A673 (cell line): ENCODE data around the gene CYLC2. TPM values are rescaled to one million over a fixed set of nuclear protein-coding genes. Genes with fewer than 3 reads are reported as not detected.

Source experiments
- Bru-seq: library from RNA; stranded (reverse); fragments of 400-500 nt; gene quantifications from one replicate; lab custom pipeline; 2021; lab: Mats Ljungman, UMichigan
- BruChase-seq, 2 experiments: library from RNA; stranded (reverse); fragments of 400-500 nt; gene quantifications; one replicate each; lab custom pipeline; 2021; lab: Mats Ljungman, UMichigan
- BruUV-seq: library from RNA; stranded (reverse); fragments of 400-500 nt; replicated peaks from 2 replicates; lab custom pipeline; 2021; lab: Mats Ljungman, UMichigan
- CTCF ChIA-PET: fragments of 300-600 bp; sonication (Branson Sonifier 250); formaldehyde crosslinking; loops from one replicate; lab custom pipeline; 2022; ENCODE audit warnings: antibody characterized with exemption; lab: Charles Lee
- POLR2A ChIA-PET: fragments of 300-600 bp; sonication (Branson Sonifier 250); formaldehyde crosslinking; loops from one replicate; lab custom pipeline; 2022; ENCODE audit warnings: antibody characterized with exemption; ENCODE audit not compliant: low non-redundant PET; lab: Charles Lee
- DNase-seq: peaks from one replicate; pipeline ENCODE4 v3.0.0-alpha.2; 2015; ENCODE audit warnings: low spot score
- H3K27ac ChIP-seq: fragments of 200-600 bp; sonication (generic); 2 replicates; pipeline ENCODE4 v1.5.1; 2016; ENCODE audit warnings: mixed run types, low read depth, mild to moderate bottlenecking, mixed read lengths, antibody characterized with exemption, low read length; ENCODE audit not compliant: poor library complexity, severe bottlenecking
- H3K27me3 ChIP-seq: fragments of 200-600 bp; sonication (generic); replicated peaks from 2 replicates; pipeline ENCODE4 v1.6.1; 2017; ENCODE audit warnings: mixed run types, low read depth, mild to moderate bottlenecking, mixed read lengths, antibody characterized with exemption, low read length; ENCODE audit not compliant: insufficient read depth, poor library complexity
- H3K36me3 ChIP-seq: fragments of 200-600 bp; sonication (generic); 2 replicates; pipeline ENCODE4 v1.6.1; 2016; ENCODE audit warnings: mixed run types, mild to moderate bottlenecking, mixed read lengths, antibody characterized with exemption, low read length; ENCODE audit not compliant: insufficient read depth, poor library complexity, severe bottlenecking
- H3K4me1 ChIP-seq: fragments of 200-600 bp; sonication (generic); 2 replicates; pipeline ENCODE4 v1.6.1; 2017; ENCODE audit warnings: mixed run types, mild to moderate bottlenecking, mixed read lengths, antibody characterized with exemption, low read length; ENCODE audit not compliant: insufficient read depth, poor library complexity, severe bottlenecking
- H3K4me3 ChIP-seq: fragments of 200-600 bp; sonication (generic); 2 replicates; pipeline ENCODE4 v1.5.1; 2016; ENCODE audit warnings: low read depth, mixed run types, mild to moderate bottlenecking, mixed read lengths, low read length; ENCODE audit not compliant: poor library complexity, severe bottlenecking
- H3K9me3 ChIP-seq: fragments of 200-600 bp; sonication (generic); 2 replicates; pipeline ENCODE4 v1.6.1; 2016; ENCODE audit warnings: mixed run types, low read depth, mild to moderate bottlenecking, mixed read lengths, antibody characterized with exemption, low read length; ENCODE audit not compliant: poor library complexity, severe bottlenecking
- CTCF ChIP-seq: fragments of 300-800, 200-600 bp; sonication (generic); conservative IDR thresholded peaks from 2 replicates; pipeline ENCODE4 v1.5.1; 2017; ENCODE audit warnings: low read depth, mild to moderate bottlenecking, antibody characterized with exemption, low read length, moderate library complexity, mixed read lengths
- EZH2 ChIP-seq: fragments of 200-600 bp; sonication (generic); IDR thresholded peaks from 2 replicates; pipeline ENCODE4 v1.6.1; 2017; ENCODE audit warnings: borderline replicate concordance, low read depth, mild to moderate bottlenecking, mixed read lengths, antibody characterized with exemption, low read length; ENCODE audit not compliant: poor library complexity, severe bottlenecking
- intact Hi-C: fragments of 100-400 bp; cut with micrococcal nuclease; formaldehyde crosslinking; loops from one replicate; pipeline ENCODE4 v1.10.0; 2022; ENCODE audit not compliant: unreplicated experiment
- long read RNA-seq: library from polyadenylated mRNA; stranded (forward); transcript quantifications from one replicate; pipeline ENCODE4 v2.0.0, GENCODE V29; 2022
- total RNA-seq: library from RNA; stranded (reverse); gene quantifications from 2 replicates; pipeline ENCODE4 v1.2.3, GENCODE V29; 2021

The CYLC2 gene
- total RNA-seq: not detected in 2 replicates
- not detected for Bru-seq, nascent RNA
- BruChase-seq, experiment 1, labeled RNA remaining after a 2-hour chase: not detected
- not detected for BruChase-seq, experiment 2, labeled RNA remaining after a 6-hour chase
- long read RNA-seq: 0 reads

- CTCF ChIA-PET: no interaction called here
Observed at GRCh38 chr9:102995033-102995432, at the start of gene CYLC2. Gene CYLC2, plus strand, starts transcription at chr9:102995333. Its CDS starts 48 bp downstream, at chr9:102995381.

GRCh38 chr9:102950346-102950745 is 44.8 kb upstream of the CYLC2 start:
- H3K4me3 ChIP-seq: no peak overlapping the region
- no peak overlapping the region for H3K27ac ChIP-seq
- BruUV-seq: no TSS peak
- no peaks in the 10 kb centered on the region for H3K27me3 ChIP-seq
- ChIA-PET POLR2A (no interaction called here), CTCF (no interaction called here)
- DNase-seq: no peak
- no peaks in the 10 kb centered on the region for H3K4me1 ChIP-seq
- no peaks in the 10 kb centered on the region for H3K9me3 ChIP-seq
- no peaks in the 10 kb centered on the region for H3K36me3 ChIP-seq
- no peak for TF ChIP-seq EZH2
- TF ChIP-seq CTCF: no peak
- intact Hi-C loops: no loop called here

More at GRCh38 chr9:102995033-102995432, at the start of gene CYLC2:
- no peak for TF ChIP-seq EZH2
- TF ChIP-seq CTCF: no peak
- H3K27me3 ChIP-seq: no peaks in the 10 kb centered on the region
- H3K4me3 ChIP-seq: no peak within 1 kb of the TSS
- no peaks in the 10 kb centered on the region for H3K4me1 ChIP-seq
- no TSS peak for BruUV-seq
- peaks cover 4% of the 10 kb centered on the region for H3K9me3 ChIP-seq
- no peaks in the 10 kb centered on the region for H3K36me3 ChIP-seq
- no peak for DNase-seq
- no peak within 1 kb of the TSS for H3K27ac ChIP-seq
- POLR2A ChIA-PET: no interaction called here
- intact Hi-C loops: no loop called here

GRCh38 chr9:102966999-102967398 is 28.1 kb upstream of the CYLC2 start:
- Histone ChIP-seq H3K27ac (no peak overlapping the region), H3K4me3 (no peak overlapping the region), H3K9me3 (peaks cover 25% of the 10 kb centered on the region), H3K27me3 (no peaks in the 10 kb centered on the region), H3K36me3 (no peaks in the 10 kb centered on the region), H3K4me1 (no peaks in the 10 kb centered on the region)
- DNase-seq: no peak
- ChIA-PET POLR2A (no interaction called here), CTCF (no interaction called here)
- intact Hi-C loops: no loop called here
- no peak for TF ChIP-seq EZH2
- TF ChIP-seq CTCF: no peak
- BruUV-seq: no TSS peak
